ENCODE results near the gene ANO4.

- TF ChIP-seq CTCF (IDR thresholded peaks at IDR 0.05) (no peak), ZFX (IDR thresholded peaks at IDR 0.05; ENCODE audit: borderline replicate concordance) (no peak)
Observed at GRCh38 chr12:101013993-101014392, 219.4 kb downstream of the ANO4 start.
